HG02798 (cell line): ENCODE results near the gene CYP2W1.
"Not testable (repeated sequence)": the region's sequence is repeated elsewhere in the genome, so short reads cannot be mapped to it uniquely, and the experiment has no call there.

Experiments used
- ATAC-seq: cut with Tn5 transposase; IDR thresholded peaks from one replicate; pipeline ENCODE4 v1.9.1; 2021; ENCODE audit warnings: mild to moderate bottlenecking; ENCODE audit not compliant: unreplicated experiment, poor library complexity

The CYP2W1 gene

GRCh38 chr7:1024876-1025742 is 42.1 kb downstream of the CYP2W1 start:
- ATAC-seq, result no peak

GRCh38 chr7:1025743-1026581 is 43.0 kb downstream of the CYP2W1 start:
- ATAC-seq, result no peak

- no peak for ATAC-seq
Measured at GRCh38 chr7:1026721-1027161, 43.8 kb downstream of the CYP2W1 start.

GRCh38 chr7:1027242-1028043 is 44.5 kb downstream of the CYP2W1 start:
- peak; percentile 5 for ATAC-seq

- peak; percentile 68 for ATAC-seq
Measured at GRCh38 chr7:1028044-1028770, 45.2 kb downstream of the CYP2W1 start.

- ATAC-seq, result no peak
Measured at GRCh38 chr7:1028775-1029636, 46.0 kb downstream of the CYP2W1 start.

GRCh38 chr7:1029637-1030443 is 46.9 kb downstream of the CYP2W1 start:
- no peak for ATAC-seq

- ATAC-seq, result no peak
Measured at GRCh38 chr7:1030444-1031070, 47.6 kb downstream of the CYP2W1 start.

- no peak for ATAC-seq
Measured at GRCh38 chr7:1031716-1032455, 48.9 kb downstream of the CYP2W1 start.

- no peak for ATAC-seq
Measured at GRCh38 chr7:1032536-1033181, 49.7 kb downstream of the CYP2W1 start.

GRCh38 chr7:1033546-1034145 is 50.7 kb downstream of the CYP2W1 start:
- ATAC-seq, result no peak

GRCh38 chr7:1034769-1035168 is 51.8 kb downstream of the CYP2W1 start:
- not testable (repeated sequence) for ATAC-seq

- ATAC-seq, result not testable (repeated sequence)
Measured at GRCh38 chr7:1036164-1036928, 53.4 kb downstream of the CYP2W1 start.
